Transverse colon (tissue), 4 donors: Measurements from ENCODE around the gene EDNRA.

ENCODE experiments used
- CTCF ChIP-seq, 5 experiments: fragments of 200-600 bp in 3 of 5; fragments of 450-650 bp in 2 of 5; sonication (generic) in 3 of 5; IDR thresholded peaks; 1 replicate in 2 of 5; 2 replicates in 3 of 5; pipeline ENCODE4 v1.5.1; 2016 to 2017; ENCODE audit warnings: antibody characterized with exemption in 5 of 5, inconsistent platforms in 3 of 5, mild to moderate bottlenecking in 2 of 5, moderate library complexity in 1 of 5
- EP300 ChIP-seq: sonication (generic); formaldehyde crosslinking; IDR thresholded peaks from one replicate; pipeline ENCODE4 v1.6.1; 2017; ENCODE audit warnings: antibody characterized with exemption, low read depth
- POLR2A ChIP-seq: fragments of 450-650 bp; IDR thresholded peaks from one replicate; pipeline ENCODE4 v1.6.1; 2016; ENCODE audit warnings: antibody characterized with exemption, mild to moderate bottlenecking, moderate library complexity
- POLR2AphosphoS5 ChIP-seq, 3 donors: sonication (generic); formaldehyde crosslinking; IDR thresholded peaks; one replicate each; pipeline ENCODE4 v1.6.1; 2016; ENCODE audit warnings: antibody characterized with exemption in 3 of 3

GRCh38 chr4:147513952-147514351 is 33.1 kb downstream of the EDNRA start:
- TF ChIP-seq CTCF (IDR thresholded peaks at IDR 0.05) (no peak), POLR2AphosphoS5 (IDR thresholded peaks at IDR 0.05) (no peak), POLR2A (no peak), EP300 (no peak)
